Measurements from ENCODE around the gene GDNF.

Gene GDNF

DNA sequence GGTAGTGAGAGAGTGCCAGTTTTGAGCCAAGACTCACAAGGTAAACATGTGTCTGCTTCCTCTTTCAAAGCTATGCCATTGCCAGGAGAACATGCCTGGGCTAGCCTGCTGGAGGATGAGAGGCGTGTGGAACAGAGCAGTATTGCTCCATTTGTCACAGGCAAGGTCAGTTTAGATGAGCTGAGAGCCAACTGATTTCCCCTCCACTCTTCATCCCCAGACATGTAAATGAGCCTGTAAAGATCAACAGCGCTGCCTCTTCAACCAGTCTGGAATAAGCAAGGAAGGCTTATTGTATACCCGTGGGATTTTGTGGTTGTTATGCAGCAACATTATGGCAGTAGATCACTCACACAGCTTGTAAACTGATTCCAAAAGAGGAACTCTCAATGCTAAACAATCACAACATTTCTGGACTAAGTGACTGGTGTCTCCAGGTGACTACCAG lies 8.2 kb upstream of the GDNF start:
- no peak for DNase-seq (ENCODE audit: low spot score)

DNA sequence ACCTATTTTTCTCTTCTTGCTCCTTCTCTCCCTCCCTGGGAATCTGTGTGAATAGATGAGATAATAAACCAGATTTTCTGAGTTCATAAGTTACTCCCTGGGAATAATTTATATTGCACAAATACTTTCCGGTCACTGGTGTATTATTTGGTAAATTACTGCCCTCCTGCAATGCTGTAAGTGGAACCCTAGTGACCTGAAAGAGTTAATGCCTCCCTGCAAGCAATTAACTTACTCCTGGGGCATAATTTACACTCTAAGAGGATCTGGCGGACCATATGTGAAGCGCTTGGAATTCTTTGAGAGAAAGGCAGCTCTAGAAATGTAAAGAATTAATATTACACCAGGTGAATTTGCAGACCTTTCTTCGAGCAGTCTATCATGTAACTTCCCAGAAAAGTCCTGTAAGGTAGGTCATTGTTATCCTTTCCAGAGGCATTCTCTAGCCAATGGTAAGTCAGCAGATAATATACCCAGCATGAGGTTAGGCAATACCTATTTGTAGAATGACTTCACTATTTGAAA lies 7.0 kb upstream of the GDNF start:
- DNase-seq (ENCODE audit: low spot score), result no peak

GRCh38 chr5:37844009-37844408 lies 4.2 kb upstream of the GDNF start:
- no peak for DNase-seq (ENCODE audit: low spot score)

- no peak for DNase-seq (ENCODE audit: low spot score)
Observed at GRCh38 chr5:37842048-37842447, 2.2 kb upstream of the GDNF start.

DNA sequence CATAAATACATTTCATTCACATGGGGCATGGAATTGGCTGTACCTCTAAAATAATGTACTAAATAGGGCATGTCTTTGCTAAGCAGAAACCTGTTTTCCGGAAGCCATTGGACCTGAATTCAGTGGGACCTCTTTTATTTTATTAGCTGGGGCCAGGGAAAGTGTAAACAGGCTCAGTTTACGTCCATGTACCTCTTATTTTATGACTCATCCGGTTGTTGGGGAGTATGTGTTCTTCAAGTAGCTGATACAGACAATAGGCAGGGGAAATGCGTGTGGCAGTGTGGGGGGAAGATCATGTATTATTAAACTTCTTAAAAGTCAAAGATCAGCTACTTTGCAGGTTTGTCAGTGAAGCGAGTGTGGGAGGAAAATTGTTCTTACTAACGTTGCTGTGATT lies 1.4 kb upstream of the GDNF start:
- DNase-seq (ENCODE audit: low spot score), result no peak

GRCh38 chr5:37840053-37841034 lies 503 bp upstream of the GDNF start:
- DNase-seq (ENCODE audit: low spot score), result no peak

DNA sequence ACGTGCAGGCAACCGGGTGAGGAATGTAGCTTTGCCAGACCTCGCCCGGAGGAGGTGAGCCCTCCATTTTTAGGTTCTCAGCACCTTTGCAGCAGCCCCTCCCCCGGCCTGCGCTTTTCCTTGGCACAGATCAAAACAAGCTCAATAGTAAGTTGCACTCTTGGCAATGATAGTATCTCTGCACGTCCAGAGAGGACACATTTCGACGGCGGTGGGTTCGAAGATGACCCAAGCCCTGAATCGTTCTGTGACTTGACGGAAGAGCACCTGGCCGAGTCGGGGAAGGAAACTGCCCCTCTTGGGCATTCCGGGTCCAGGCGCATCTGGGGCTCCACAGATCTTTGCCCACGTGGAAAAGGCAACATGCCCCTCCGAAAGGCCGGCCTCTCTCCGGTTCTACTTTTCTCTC lies 904 bp downstream of the GDNF start:
- DNase-seq (ENCODE audit: low spot score), result no peak

- DNase-seq (ENCODE audit: low spot score), result no peak
Observed at GRCh38 chr5:37838152-37838932, 1.5 kb downstream of the GDNF start.

- DNase-seq (ENCODE audit: low spot score), result peak; percentile 77
Observed at GRCh38 chr5:37837414-37838032, 2.3 kb downstream of the GDNF start.

GRCh38 chr5:37836592-37837413 lies 3.0 kb downstream of the GDNF start:
- DNase-seq (ENCODE audit: low spot score), result peak; percentile 5

- DNase-seq (ENCODE audit: low spot score), result no peak
Observed at GRCh38 chr5:37836235-37836591, 3.6 kb downstream of the GDNF start.

GRCh38 chr5:37835380-37835973 lies 4.4 kb downstream of the GDNF start:
- no peak for DNase-seq (ENCODE audit: low spot score)

GRCh38 chr5:37834542-37835379 lies 5.1 kb downstream of the GDNF start:
- no peak for DNase-seq (ENCODE audit: low spot score)

DNA sequence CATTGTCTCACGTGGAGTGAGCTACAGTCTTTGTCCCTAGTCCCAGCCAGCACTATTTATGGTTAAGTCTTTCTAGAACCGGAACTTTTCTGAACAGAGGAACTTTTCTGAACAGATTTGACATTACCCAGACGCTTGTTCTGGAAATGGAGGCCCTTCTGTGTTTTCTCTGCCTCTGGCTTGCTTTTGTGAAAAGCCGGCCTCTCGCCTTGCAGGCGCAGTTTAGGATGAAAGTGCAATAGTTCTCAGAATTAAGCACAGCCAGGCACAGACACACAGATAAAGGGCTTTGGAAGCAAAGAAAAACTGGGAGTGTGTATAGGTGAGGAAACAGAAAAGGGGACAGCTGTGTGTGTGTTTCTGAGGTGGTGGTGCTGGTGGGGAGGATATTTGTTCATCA lies 5.9 kb downstream of the GDNF start:
- no peak for DNase-seq (ENCODE audit: low spot score)

DNA sequence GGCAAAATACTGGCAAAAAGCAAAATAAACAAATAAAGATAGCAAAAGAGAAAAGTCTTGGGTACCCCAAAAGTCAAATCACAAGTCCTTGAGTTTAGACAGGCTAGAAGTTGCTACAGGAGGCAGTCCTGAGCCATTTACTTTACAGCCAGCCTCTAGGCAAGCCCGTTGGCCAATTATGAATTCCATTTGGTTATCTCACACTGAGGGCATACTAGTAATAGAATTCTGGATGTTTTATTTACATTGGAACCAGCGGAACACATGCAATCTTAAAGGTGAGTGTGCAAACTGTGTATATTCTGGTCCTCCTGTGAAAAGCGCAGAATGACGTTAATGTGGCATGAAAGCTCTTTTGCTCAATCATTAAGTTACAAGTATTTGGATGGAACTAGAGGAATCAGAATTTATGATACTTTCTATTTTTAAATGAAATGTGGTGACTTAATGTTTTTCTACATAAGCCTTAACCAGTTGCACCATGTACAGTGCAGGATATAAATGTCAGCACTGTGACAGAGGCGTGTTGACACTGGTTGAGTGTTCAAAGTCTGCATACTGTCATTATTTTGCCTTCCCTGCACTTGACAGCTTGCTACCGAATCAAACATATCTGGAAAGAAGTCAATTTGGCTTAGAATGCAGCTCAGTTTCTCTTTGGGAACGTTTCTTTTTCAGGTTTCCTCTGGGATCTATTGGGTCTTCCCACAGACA lies 7.9 kb downstream of the GDNF start:
- DNase-seq (ENCODE audit: low spot score), result no peak

DNA sequence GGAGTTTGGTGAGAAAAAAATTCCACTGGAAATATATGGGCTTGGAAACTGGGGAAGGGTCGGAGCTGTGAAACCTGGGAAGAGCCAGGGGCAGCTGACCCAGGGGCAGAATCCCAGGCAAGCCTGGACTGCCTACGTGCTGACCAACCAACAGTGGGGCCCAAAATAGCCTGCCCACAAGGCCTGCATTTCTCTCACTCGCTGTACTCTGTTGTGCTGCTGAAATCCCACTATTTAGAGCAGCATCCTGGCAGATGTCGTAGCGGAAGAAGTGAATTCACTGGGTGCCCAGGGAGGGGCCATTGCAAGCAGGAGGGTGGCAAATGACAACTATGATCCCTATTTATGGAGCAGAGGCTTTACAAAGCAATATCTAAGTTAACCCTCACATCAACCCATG lies 9.5 kb downstream of the GDNF start:
- no peak for DNase-seq (ENCODE audit: low spot score)

DNA sequence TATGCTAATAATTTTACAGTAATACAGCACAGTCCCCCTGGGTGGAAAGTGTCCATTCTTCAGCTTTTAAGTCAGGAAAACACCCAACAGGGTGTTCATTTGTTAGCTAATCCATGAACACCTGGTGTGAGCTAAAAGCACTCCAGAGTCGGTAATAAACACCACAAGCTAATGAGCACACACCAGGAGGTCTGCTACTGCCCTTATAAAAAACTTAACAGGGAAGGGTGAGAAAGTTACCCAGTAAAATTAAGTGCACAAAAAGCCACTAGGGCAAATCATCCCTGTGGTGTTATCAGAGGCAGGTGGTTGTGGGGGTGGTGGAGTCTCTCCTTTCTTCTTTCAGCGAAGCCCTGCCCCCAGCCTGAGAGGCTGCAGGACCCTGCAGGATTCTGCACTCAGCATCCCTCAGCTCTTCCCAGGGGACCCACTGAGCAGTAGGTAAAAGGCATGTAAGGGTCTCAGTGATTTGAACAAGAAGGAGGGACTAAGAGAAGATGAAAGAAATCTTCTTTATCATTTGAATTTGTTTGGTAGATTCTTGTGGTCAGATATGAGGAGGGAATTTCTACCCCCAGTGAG lies 14.4 kb downstream of the GDNF start:
- no peak for DNase-seq (ENCODE audit: low spot score)

DNA sequence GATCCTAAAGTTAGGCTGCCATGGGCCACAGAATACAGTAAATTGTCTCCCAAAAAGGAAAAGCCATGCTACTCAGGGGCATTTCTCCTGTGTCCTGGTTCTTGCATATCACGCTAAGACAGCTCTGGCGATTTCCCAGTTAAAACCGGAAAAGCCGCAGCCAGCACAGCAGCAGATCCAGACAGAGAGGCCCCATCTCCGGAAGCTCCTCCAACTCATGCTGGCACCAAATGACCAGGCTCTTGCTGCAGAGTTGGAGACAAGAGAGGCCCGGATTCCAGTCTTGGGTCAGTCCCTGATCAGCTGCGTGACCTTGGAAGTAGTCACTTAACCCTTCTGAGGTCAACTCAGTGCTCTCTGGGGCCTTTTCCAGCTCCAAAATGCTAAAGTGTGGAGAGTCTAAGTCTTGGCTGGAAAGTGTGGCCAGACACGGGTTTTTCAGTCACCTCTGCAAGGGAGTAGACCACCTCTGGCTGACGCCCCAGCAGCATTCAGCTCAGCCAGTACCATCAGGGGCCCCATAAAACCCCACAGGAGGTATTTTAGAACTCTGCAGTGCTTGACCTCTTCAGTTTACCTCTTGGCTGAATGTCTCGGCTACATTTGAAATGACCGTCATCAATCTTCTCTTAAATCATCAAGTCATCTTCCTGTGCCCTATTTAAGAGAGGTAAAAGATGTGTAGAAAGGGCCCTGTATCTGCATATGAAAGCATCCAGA lies 16.2 kb downstream of the GDNF start:
- no peak for DNase-seq (ENCODE audit: low spot score)
